Heart left ventricle (tissue), 13 donors: ENCODE measurements around the gene KIRREL3.

ENCODE experiments used
- CTCF ChIP-seq, 12 donors: fragments of 200-600 bp; sonication (generic) in 4 of 12; IDR thresholded peaks; one replicate each; pipeline versions ENCODE4 v1.5.0 to v1.8.0; 2018 to 2022; ENCODE audit warnings: antibody characterized with exemption in 12 of 12, mild to moderate bottlenecking in 5 of 12
- POLR2A ChIP-seq, 2 donors: fragments of 450-650 bp; IDR thresholded peaks; one replicate each; pipeline ENCODE4 v1.6.1; 2017; ENCODE audit warnings: antibody characterized with exemption in 2 of 2, mild to moderate bottlenecking in 2 of 2, moderate library complexity in 2 of 2
- donor health status: ischemic (EF 13 %, LVEDD 7.1; RV severe dilation, severe dysfunction).
- donor health status: DM: no; HTN: yes; CAD: no.
- donor health status: DM: no; HTN: no; CAD: no.
- donor health status: ischemic (EF 25% LVEDD 6.9; RV normal size, moderate dysfunction).
- donor health status: ischemic (EF 25% LVEDD 5.7; RV mildly dilated, moderate dysfunction).
- donor health status: ischemic (EF 35%, LVEDD 5.7; RV mildly dilated, moderate dysfunction).
- donor health status: nonischemic (EF 11% LVEDD 7.7; RV severe dilation, severe dysfunction).
- donor health status: DM: yes; HTN: yes; CAD: no.
- donor health status: PGD.
- donor health status: ischemic (EF 29% LVEDD 5.4; RV normal size, mild dysfunction).
- donor health status: nonischemic (EF 23%, LVEDD 6.1; RV moderate dilation, normal function).

GRCh38 chr11:126421271-126421671 is 579.3 kb downstream of the KIRREL3 start:
- TF ChIP-seq CTCF (IDR thresholded peaks at IDR 0.05) (no peak), POLR2A (IDR thresholded peaks at IDR 0.05) (no peak)
